ENCODE data around the gene TSPAN31. TPM values are rescaled to one million over a fixed set of nuclear protein-coding genes. Genes with fewer than 3 reads are reported as not detected.

The TSPAN31 gene
- total and polyA plus RNA-seq, 2 experiments from 2014 or later = 15.5 to 15.6 TPM

- TF ChIP-seq REST (IDR thresholded peaks at IDR 0.05; ENCODE audit: unreplicated experiment) = no peak
- TF ChIP-seq JUNB (IDR thresholded peaks at IDR 0.05; ENCODE audit: unreplicated experiment) = no peak
- no peak for TF ChIP-seq ZNF114 (CRISPR knock-in tag; IDR thresholded peaks at IDR 0.05)
- no peak for TF ChIP-seq EZH2phosphoT487 (IDR thresholded peaks at IDR 0.05; ENCODE audit: unreplicated experiment)
Observed at GRCh38 chr12:57779736-57780135, 34.9 kb downstream of the TSPAN31 start (continued).

- Histone ChIP-seq H3K9me2 (ENCODE audit: insufficient read depth) (no peaks in the 10 kb centered on the region), H3K4me1 (ENCODE audit: insufficient read depth) (peaks cover 5% of the 10 kb centered on the region; the same call in 1 of the 2 replicates), H3K27ac (ENCODE audit: low read depth) (no peak overlapping the region), H3K4me3 (no peak overlapping the region), H3K4me2 (no peak overlapping the region), H2AFZ (no peak overlapping the region), H4K20me1 (replicated peaks; ENCODE audit: insufficient read depth) (no peaks in the 10 kb centered on the region), H3K27me3 (ENCODE audit: insufficient read depth) (no peaks in the 10 kb centered on the region), H3F3A (replicated peaks; ENCODE audit: low read depth) (no peaks in the 10 kb centered on the region), H3K79me2 (replicated peaks; ENCODE audit: insufficient read depth) (peaks cover 18% of the 10 kb centered on the region), H3K36me3 (ENCODE audit: insufficient read depth) (peaks cover under 1% of the 10 kb centered on the region; the same call in 1 of the 2 replicates)
- no peaks in the 10 kb centered on the region for H3K27me3 Mint-ChIP-seq (ENCODE audit: insufficient read depth, low read depth, poor library complexity)
- H3K4me1 Mint-ChIP-seq = peaks cover 4% of the 10 kb centered on the region; the same call in 1 of the 3 replicates
- H3K36me3 Mint-ChIP-seq (ENCODE audit: low read depth) = peaks cover 11% of the 10 kb centered on the region; the same call in 1 of the 3 replicates
- DNase-seq (ENCODE audit: low spot score) (no peak), ATAC-seq (no peak)
- H3K27ac Mint-ChIP-seq = no peak overlapping the region
- H3K9me3 Mint-ChIP-seq = no peaks in the 10 kb centered on the region
- H3K4me3 Mint-ChIP-seq = no peak overlapping the region
- no peak for TF ChIP-seq ZNF462 (CRISPR knock-in tag; IDR thresholded peaks at IDR 0.05)
- no peak for TF ChIP-seq JUNB (IDR thresholded peaks at IDR 0.05; ENCODE audit: unreplicated experiment)
- TF ChIP-seq NANOG (IDR thresholded peaks at IDR 0.05; ENCODE audit: borderline replicate concordance) = no peak
- no peak for TF ChIP-seq STAT1 (IDR thresholded peaks at IDR 0.05; ENCODE audit: unreplicated experiment)
- TF ChIP-seq ZNF114 (CRISPR knock-in tag; IDR thresholded peaks at IDR 0.05) = no peak
- no peak for TF ChIP-seq CTCF (conservative IDR thresholded peaks at IDR 0.05; ENCODE audit: low read depth in 2 of 2)
- TF ChIP-seq REST (IDR thresholded peaks at IDR 0.05; ENCODE audit: unreplicated experiment) = no peak
- TF ChIP-seq EZH2phosphoT487 (IDR thresholded peaks at IDR 0.05; ENCODE audit: unreplicated experiment) = no peak
Observed at GRCh38 chr12:57780284-57780897, 35.6 kb downstream of the TSPAN31 start.

Data from GM23338 (cell line).